Neural progenitor cell (in vitro differentiated cells): Measurements from ENCODE around the gene IQCH.

Experiments used
- EZH2 ChIP-seq: fragments of 200-600 bp; sonication (generic); IDR thresholded peaks from 2 replicates; pipeline ENCODE4 v1.6.1; 2017; ENCODE audit warnings: antibody characterized with exemption, mild to moderate bottlenecking, moderate library complexity
- EZH2phosphoT487 ChIP-seq: fragments of 200-600 bp; sonication (generic); IDR thresholded peaks from 2 replicates; pipeline ENCODE4 v1.6.1; 2017; ENCODE audit warnings: antibody characterized with exemption

- TF ChIP-seq EZH2phosphoT487 (no peak), EZH2 (no peak)
Observed at GRCh38 chr15:67361100-67361499, 106.5 kb downstream of the IQCH start.
